ENCODE measurements around the gene PDZRN3. TPM values are rescaled to one million over a fixed set of nuclear protein-coding genes. Genes with fewer than 3 reads are reported as not detected.

The PDZRN3 gene
- total RNA-seq, 1 donor from 2014 or later: 19.8 TPM

- DNase-seq (ENCODE audit: low read depth) (peak; percentile 92), FAIRE-seq (peak; percentile 94)
- H3K36me3 Mint-ChIP-seq (ENCODE audit: low read depth, unreplicated experiment): peaks cover 1% of the 10 kb centered on the region
- Histone ChIP-seq H2AFZ (ENCODE audit: low read depth, low read length) (no peak overlapping the region), H3K36me3 (ENCODE audit: insufficient read depth, low read length) (no peaks in the 10 kb centered on the region), H3K79me2 (ENCODE audit: insufficient read depth, low read length) (no peaks in the 10 kb centered on the region), H3K4me2 (ENCODE audit: low read length) (peak overlapping the region; percentile 63), H3K9ac (ENCODE audit: low read length) (peak overlapping the region; percentile 47), H3K4me3 (ENCODE audit: insufficient read depth, low read depth, low read length) (no peak overlapping the region), H3K9me3 (ENCODE audit: insufficient read depth, low read depth, low read length) (no peaks in the 10 kb centered on the region), H3K4me1 (ENCODE audit: insufficient read depth, low read length) (peaks cover 18% of the 10 kb centered on the region), H4K20me1 (ENCODE audit: insufficient read depth, low read length) (no peaks in the 10 kb centered on the region), H3K27me3 (ENCODE audit: insufficient read depth, low read length) (no peaks in the 10 kb centered on the region), H3K27ac (ENCODE audit: low read depth, low read length) (peak overlapping the region; percentile 66)
- H3K9me3 Mint-ChIP-seq (ENCODE audit: unreplicated experiment): no peaks in the 10 kb centered on the region
- no peaks in the 10 kb centered on the region for H3K27me3 Mint-ChIP-seq (ENCODE audit: low read depth, unreplicated experiment)
- H3K27ac Mint-ChIP-seq (ENCODE audit: unreplicated experiment): peak overlapping the region; percentile 73
- no peak for TF ChIP-seq EZH2 (IDR thresholded peaks at IDR 0.05; ENCODE audit: insufficient read depth, low read length)
- peak; percentile 97 for TF ChIP-seq CTCF (IDR thresholded peaks at IDR 0.05; ENCODE audit: insufficient read depth, low read depth, low read length)
- peaks cover 32% of the 10 kb centered on the region for H3K4me1 Mint-ChIP-seq (ENCODE audit: low read depth, unreplicated experiment)
- peak overlapping the region; percentile 23 for H3K4me3 Mint-ChIP-seq (ENCODE audit: unreplicated experiment)
Measured at GRCh38 chr3:73502609-73503583, 121.8 kb downstream of the PDZRN3 start.

- TF ChIP-seq CTCF (IDR thresholded peaks at IDR 0.05; ENCODE audit: insufficient read depth, low read depth, low read length): no peak
- no peak for TF ChIP-seq EZH2 (IDR thresholded peaks at IDR 0.05; ENCODE audit: insufficient read depth, low read length)
- DNase-seq (ENCODE audit: low read depth) (peak; percentile 43), FAIRE-seq (no peak)
- Histone ChIP-seq H4K20me1 (ENCODE audit: insufficient read depth, low read length) (no peaks in the 10 kb centered on the region), H3K4me1 (ENCODE audit: insufficient read depth, low read length) (peaks cover 18% of the 10 kb centered on the region), H3K4me2 (ENCODE audit: low read length) (peak overlapping the region; percentile 6), H3K36me3 (ENCODE audit: insufficient read depth, low read length) (no peaks in the 10 kb centered on the region), H3K27ac (ENCODE audit: low read depth, low read length) (peak overlapping the region; percentile 62), H3K9me3 (ENCODE audit: insufficient read depth, low read depth, low read length) (no peaks in the 10 kb centered on the region), H3K4me3 (ENCODE audit: insufficient read depth, low read depth, low read length) (no peak overlapping the region), H3K9ac (ENCODE audit: low read length) (peak overlapping the region; percentile 22), H2AFZ (ENCODE audit: low read depth, low read length) (no peak overlapping the region), H3K27me3 (ENCODE audit: insufficient read depth, low read length) (no peaks in the 10 kb centered on the region), H3K79me2 (ENCODE audit: insufficient read depth, low read length) (no peaks in the 10 kb centered on the region)
- Mint-ChIP-seq H3K9me3 (ENCODE audit: unreplicated experiment) (no peaks in the 10 kb centered on the region), H3K4me1 (ENCODE audit: low read depth, unreplicated experiment) (peaks cover 32% of the 10 kb centered on the region), H3K27ac (ENCODE audit: unreplicated experiment) (peak overlapping the region; percentile 24), H3K27me3 (ENCODE audit: low read depth, unreplicated experiment) (no peaks in the 10 kb centered on the region), H3K4me3 (ENCODE audit: unreplicated experiment) (no peak overlapping the region), H3K36me3 (ENCODE audit: low read depth, unreplicated experiment) (peaks cover 1% of the 10 kb centered on the region)
Measured at GRCh38 chr3:73500321-73500720, 124.4 kb downstream of the PDZRN3 start.

Data from astrocyte (in vitro differentiated cells and primary cell).